ENCODE data around the gene FIGN. TPM values are rescaled to one million over a fixed set of nuclear protein-coding genes. Genes with fewer than 3 reads are reported as not detected.

Gene FIGN
- total RNA-seq, 2 experiments from 2014 or later: not detected

DNA sequence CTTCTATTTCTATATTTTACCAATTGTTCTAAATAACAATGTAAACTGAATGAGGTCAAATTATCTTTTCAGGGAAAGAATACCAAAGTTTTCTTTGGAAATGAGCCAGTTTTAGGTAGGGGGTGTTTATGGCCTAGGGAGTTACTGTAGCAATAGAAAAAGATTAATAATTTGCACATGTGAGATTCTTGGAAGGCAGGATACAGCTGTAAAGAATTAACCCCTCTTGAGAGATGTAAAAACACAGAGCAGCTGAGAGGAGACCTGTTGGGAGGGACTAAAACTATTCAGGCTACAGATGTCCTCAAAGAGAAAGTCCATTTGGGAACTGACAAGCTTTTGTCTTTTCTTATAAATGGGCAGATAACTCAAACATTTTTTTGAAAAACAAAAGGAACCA is 182.2 kb downstream of the FIGN start:
- ChIA-PET CTCF (no interaction called here), POLR2A (no interaction called here)
- DNase-seq (no peak), ATAC-seq (no peak)
- Mint-ChIP-seq H3K9me3 (no peaks in the 10 kb centered on the region), H3K4me3 (no peak overlapping the region), H3K36me3 (ENCODE audit: low read depth) (no peaks in the 10 kb centered on the region), H3K27me3 (no peaks in the 10 kb centered on the region), H3K4me1 (ENCODE audit: low read depth) (no peaks in the 10 kb centered on the region), H3K27ac (no peak overlapping the region)
- TF ChIP-seq, protein P1, sequence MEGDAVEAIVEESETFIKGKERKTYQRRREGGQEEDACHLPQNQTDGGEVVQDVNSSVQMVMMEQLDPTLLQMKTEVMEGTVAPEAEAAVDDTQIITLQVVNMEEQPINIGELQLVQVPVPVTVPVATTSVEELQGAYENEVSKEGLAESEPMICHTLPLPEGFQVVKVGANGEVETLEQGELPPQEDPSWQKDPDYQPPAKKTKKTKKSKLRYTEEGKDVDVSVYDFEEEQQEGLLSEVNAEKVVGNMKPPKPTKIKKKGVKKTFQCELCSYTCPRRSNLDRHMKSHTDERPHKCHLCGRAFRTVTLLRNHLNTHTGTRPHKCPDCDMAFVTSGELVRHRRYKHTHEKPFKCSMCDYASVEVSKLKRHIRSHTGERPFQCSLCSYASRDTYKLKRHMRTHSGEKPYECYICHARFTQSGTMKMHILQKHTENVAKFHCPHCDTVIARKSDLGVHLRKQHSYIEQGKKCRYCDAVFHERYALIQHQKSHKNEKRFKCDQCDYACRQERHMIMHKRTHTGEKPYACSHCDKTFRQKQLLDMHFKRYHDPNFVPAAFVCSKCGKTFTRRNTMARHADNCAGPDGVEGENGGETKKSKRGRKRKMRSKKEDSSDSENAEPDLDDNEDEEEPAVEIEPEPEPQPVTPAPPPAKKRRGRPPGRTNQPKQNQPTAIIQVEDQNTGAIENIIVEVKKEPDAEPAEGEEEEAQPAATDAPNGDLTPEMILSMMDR (IDR thresholded peaks at IDR 0.05): no peak
- intact Hi-C loops (cut with micrococcal nuclease): no loop called here

DNA sequence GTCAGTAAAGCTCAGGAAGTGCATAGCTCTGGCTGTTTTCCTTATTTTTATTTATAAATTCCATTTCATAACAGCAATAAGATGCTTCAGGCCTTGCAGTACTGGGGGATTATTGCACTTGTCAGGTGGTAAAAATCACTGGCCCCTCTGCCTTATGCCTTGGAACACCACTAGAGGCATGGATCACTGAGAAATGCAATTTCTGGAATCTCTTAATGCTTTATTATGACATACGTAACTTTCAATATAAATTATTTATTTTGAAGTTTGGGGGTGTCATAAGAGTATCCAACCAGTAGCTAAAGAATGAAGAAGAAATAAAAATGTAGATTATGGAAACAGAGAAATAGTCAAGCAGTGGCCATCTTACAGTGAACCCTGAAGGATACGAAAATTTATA is 183.1 kb downstream of the FIGN start:
- ATAC-seq: no peak
- Mint-ChIP-seq H3K36me3 (ENCODE audit: low read depth) (no peaks in the 10 kb centered on the region), H3K27ac (no peak overlapping the region), H3K27me3 (no peaks in the 10 kb centered on the region), H3K4me3 (no peak overlapping the region), H3K9me3 (no peaks in the 10 kb centered on the region), H3K4me1 (ENCODE audit: low read depth) (no peaks in the 10 kb centered on the region)
- DNase-seq: no peak
- TF ChIP-seq, protein P1 (IDR thresholded peaks at IDR 0.05): no peak
- intact Hi-C loops (cut with micrococcal nuclease): no loop called here
- ChIA-PET POLR2A (no interaction called here), CTCF (no interaction called here)

DNA sequence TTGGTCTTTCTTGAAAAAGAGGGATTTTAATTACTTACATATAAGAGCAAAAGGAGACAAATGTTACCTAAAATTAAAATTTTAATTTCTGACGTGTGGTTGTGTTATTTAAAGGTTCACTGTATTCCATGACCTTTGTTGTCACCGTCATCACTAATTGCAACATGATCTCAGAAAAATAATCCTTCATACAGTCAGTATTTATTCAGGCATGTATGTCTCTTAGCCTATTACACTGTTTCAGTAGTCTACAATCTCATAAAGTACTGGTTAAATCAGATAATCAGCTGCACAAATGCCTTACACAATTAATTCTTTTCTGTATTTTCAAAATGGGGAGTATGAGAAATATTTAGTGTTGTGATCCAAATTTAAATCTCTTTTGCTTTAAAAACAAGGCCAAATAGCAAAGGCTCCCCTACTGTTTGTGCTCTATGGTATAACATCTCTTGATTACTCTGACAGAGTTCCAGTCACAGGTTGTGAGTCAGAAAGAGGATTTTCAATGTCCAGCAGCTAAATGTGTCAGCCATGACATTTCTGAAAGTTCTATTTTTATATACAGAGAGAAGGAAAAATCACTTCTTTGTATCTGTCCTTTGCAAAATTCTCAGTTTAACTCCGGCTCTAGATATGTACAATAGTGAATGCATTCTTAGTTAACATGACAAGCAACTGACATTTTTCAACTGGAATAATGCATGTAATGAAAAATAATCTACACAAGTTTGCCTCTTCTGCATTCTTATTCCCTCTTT is 184.0 kb downstream of the FIGN start:
- Mint-ChIP-seq H3K27ac (no peak overlapping the region), H3K27me3 (no peaks in the 10 kb centered on the region), H3K36me3 (ENCODE audit: low read depth) (no peaks in the 10 kb centered on the region), H3K4me1 (ENCODE audit: low read depth) (no peaks in the 10 kb centered on the region), H3K4me3 (no peak overlapping the region), H3K9me3 (no peaks in the 10 kb centered on the region)
- POLR2A ChIA-PET: no interaction called here
- CTCF ChIA-PET: no interaction called here
- intact Hi-C loops (cut with micrococcal nuclease): no loop called here
- no peak for ATAC-seq
- no peak for DNase-seq
- TF ChIP-seq, protein P1 (IDR thresholded peaks at IDR 0.05): no peak

DNA sequence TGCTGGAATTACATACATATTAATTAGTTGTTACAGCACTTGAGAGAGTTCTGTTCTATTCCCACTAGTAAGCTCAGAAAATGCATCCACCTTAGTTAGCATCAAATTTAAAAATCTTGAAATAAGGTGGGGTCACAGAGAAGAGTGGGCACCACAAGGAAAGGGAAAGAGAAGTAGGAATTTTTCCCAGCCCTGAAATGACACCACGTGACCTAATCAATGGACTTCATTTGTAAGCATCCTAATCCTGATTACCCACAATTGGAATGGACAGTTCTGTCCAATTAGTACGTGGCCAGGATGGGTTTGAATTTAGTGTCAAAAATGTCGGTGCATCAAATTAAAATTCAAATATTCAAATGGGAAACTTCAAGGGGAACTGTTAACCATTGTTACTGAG is 186.8 kb downstream of the FIGN start:
- Mint-ChIP-seq H3K9me3 (no peaks in the 10 kb centered on the region), H3K4me1 (ENCODE audit: low read depth) (no peaks in the 10 kb centered on the region), H3K36me3 (ENCODE audit: low read depth) (no peaks in the 10 kb centered on the region), H3K27me3 (no peaks in the 10 kb centered on the region), H3K27ac (no peak overlapping the region), H3K4me3 (no peak overlapping the region)
- POLR2A ChIA-PET: no interaction called here
- ATAC-seq (no peak), DNase-seq (no peak)
- CTCF ChIA-PET: no interaction called here
- intact Hi-C loops (cut with micrococcal nuclease): no loop called here
- TF ChIP-seq, protein P1 (IDR thresholded peaks at IDR 0.05): no peak
